Activated naive CD8-positive, alpha-beta T cell treated with anti-CD3 and anti-CD28 coated beads, Interleukin-2, amount 10 ng/mL, durations not matched to agents 7 days and 5 days (primary cell): Measurements from ENCODE around the gene SAXO2. TPM values are rescaled to one million over a fixed set of nuclear protein-coding genes. Genes with fewer than 3 reads are reported as not detected.
A peak's percentile ranks its signal among the peaks of the same experiment; 100 is the strongest.
"Not testable (repeated sequence)": the region's sequence is repeated elsewhere in the genome, so short reads cannot be mapped to it uniquely, and the experiment has no call there.

Experiments
- ATAC-seq: fragments of 150-1000 bp; cut with Tn5 transposase; one replicate; pipeline ENCODE4 v1.10.0; 2021; ENCODE audit warnings: low read depth, moderate library complexity
- POLR2A ChIA-PET: fragments of 350-600 bp; sonication (Branson Sonifier 250); formaldehyde crosslinking; loops from one replicate; lab custom pipeline; 2021; ENCODE audit warnings: antibody characterized with exemption; lab: Charles Lee
- DNase-seq: peaks from one replicate; pipeline ENCODE4 v3.0.0; 2021
- H3K27ac Mint-ChIP-seq: one replicate; pipeline ENCODE4 v1.8.0; 2022; ENCODE audit warnings: mild to moderate bottlenecking, mixed read lengths
- H3K27me3 Mint-ChIP-seq: one replicate; pipeline ENCODE4 v1.8.0; 2022; ENCODE audit warnings: mild to moderate bottlenecking, moderate library complexity, mixed read lengths
- H3K36me3 Mint-ChIP-seq: one replicate; pipeline ENCODE4 v1.8.0; 2021; ENCODE audit warnings: mild to moderate bottlenecking, mixed read lengths
- H3K4me1 Mint-ChIP-seq: one replicate; pipeline ENCODE4 v1.8.0; 2021; ENCODE audit warnings: mixed read lengths
- H3K4me3 Mint-ChIP-seq: one replicate; pipeline ENCODE4 v1.8.0; 2022; ENCODE audit warnings: mild to moderate bottlenecking, moderate library complexity, mixed read lengths
- H3K9me3 Mint-ChIP-seq: one replicate; pipeline ENCODE4 v1.8.0; 2021; ENCODE audit warnings: mixed read lengths
- total RNA-seq, 2 experiments: library from RNA; stranded (reverse); gene quantifications; one replicate each; pipeline ENCODE4 v1.2.3, GENCODE V29; 2021

Gene SAXO2
- total RNA-seq, 2 experiments from 2014 or later = 1.3 to 1.6 TPM

DNA sequence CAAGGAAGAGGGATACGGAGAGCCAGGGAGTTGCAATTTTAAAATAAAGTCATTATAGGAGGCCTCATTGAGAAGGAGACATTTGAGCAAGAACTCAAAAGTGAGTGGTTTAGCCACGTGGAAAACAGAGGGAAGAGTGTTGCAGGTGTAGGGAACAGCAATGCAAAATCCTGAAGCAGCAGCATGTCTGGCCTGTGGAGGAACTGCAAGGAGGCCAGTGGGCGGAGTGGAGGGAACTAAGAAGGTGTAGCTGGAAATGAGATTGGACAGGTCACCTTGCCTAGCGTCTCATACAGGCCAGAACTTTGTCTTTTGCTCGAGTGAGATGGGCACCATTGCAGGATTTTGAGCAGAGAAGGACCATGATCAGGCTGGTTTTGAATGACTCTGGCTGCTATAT is 34.9 kb downstream of the SAXO2 start:
- no peak overlapping the region for H3K4me3 Mint-ChIP-seq
- H3K9me3 Mint-ChIP-seq = no peaks in the 10 kb centered on the region
- peak overlapping the region; percentile 35 for H3K27ac Mint-ChIP-seq
- H3K4me1 Mint-ChIP-seq = peaks cover 20% of the 10 kb centered on the region
- DNase-seq (no peak), ATAC-seq (no peak)
- POLR2A ChIA-PET = no interaction called here
- H3K27me3 Mint-ChIP-seq = no peaks in the 10 kb centered on the region
- H3K36me3 Mint-ChIP-seq = no peaks in the 10 kb centered on the region

DNA sequence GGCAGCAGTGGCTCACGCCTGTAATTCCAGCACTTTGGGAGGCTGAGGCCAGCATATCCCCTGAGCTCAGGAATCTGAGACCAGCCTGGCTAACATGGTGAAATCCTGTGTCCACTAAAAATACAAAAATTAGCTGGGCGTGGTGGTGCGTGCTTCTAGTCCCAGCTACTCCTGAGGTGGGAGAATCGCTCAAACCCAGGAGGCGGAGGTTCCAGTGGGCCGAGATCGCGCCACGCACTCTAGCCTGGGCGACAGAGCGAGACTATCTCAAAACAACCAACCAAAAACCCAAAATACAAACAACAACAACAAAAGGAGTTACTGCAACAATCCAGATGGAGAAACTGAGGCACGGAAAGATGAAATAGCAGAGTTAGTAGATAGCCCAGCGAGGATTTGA is 35.4 kb downstream of the SAXO2 start:
- no peak for DNase-seq
- H3K4me1 Mint-ChIP-seq = peaks cover 20% of the 10 kb centered on the region
- no peak overlapping the region for H3K4me3 Mint-ChIP-seq
- no peaks in the 10 kb centered on the region for H3K9me3 Mint-ChIP-seq
- no peak for ATAC-seq
- H3K27me3 Mint-ChIP-seq = no peaks in the 10 kb centered on the region
- H3K27ac Mint-ChIP-seq = peak overlapping the region; percentile 35
- POLR2A ChIA-PET = no interaction called here
- no peaks in the 10 kb centered on the region for H3K36me3 Mint-ChIP-seq

DNA sequence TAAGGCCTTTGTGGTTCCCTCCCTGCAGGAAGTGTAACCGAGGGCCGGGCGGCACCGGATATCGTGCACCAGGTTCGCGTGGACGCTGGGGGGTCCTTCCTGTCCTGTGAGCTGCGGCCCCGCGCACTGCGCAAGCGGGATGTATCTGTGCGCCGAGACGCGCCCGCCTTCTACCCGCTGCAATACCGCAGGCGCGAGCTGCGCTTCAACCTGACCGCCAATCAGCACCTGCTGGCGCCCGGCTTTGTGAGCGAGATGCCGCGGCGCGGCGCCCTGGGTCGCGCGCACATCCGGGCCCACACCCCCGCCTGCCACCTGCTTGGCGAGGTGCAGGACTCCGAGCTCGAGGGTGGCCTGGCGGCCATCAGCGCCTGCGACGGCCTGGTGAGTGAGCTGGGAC is 35.9 kb downstream of the SAXO2 start:
- H3K27ac Mint-ChIP-seq = peak overlapping the region; percentile 30
- POLR2A ChIA-PET = no interaction called here
- H3K9me3 Mint-ChIP-seq = no peaks in the 10 kb centered on the region
- H3K36me3 Mint-ChIP-seq = no peaks in the 10 kb centered on the region
- ATAC-seq (peak; percentile 97), DNase-seq (peak; percentile 76)
- H3K4me3 Mint-ChIP-seq = peak overlapping the region; percentile 32
- H3K27me3 Mint-ChIP-seq = no peaks in the 10 kb centered on the region
- H3K4me1 Mint-ChIP-seq = peaks cover 20% of the 10 kb centered on the region

DNA sequence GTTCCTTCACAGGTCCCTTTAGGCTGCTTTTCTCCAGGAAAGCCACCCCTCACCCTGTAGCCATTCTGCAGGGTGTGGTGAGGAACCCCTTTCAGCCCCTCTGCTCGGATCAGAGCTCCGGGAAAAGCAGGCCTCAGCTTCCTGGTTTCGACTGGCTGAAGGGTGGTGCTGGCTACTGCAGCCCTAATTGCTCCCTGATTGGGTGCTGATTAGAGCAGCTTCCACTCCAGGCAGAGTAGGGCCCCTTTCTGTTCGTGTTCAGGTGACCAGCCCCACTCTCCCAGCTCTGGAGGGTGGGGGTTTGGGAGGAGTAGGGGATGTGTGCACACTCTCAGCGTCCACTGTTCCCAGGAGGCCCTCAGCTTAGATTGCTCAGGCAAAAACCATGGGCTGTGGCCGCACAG is 36.9 kb downstream of the SAXO2 start:
- H3K9me3 Mint-ChIP-seq, H3K27me3 Mint-ChIP-seq, H3K27ac Mint-ChIP-seq, ATAC-seq, H3K36me3 Mint-ChIP-seq, H3K4me3 Mint-ChIP-seq, DNase-seq: not testable (repeated sequence)
- H3K4me1 Mint-ChIP-seq = peaks cover 20% of the 10 kb centered on the region
- POLR2A ChIA-PET = interaction anchor here (0.8 kb wide), 1 partner anchor 10 kb away, joined by 3 read pairs; no protein-coding TSS in a partner anchor

DNA sequence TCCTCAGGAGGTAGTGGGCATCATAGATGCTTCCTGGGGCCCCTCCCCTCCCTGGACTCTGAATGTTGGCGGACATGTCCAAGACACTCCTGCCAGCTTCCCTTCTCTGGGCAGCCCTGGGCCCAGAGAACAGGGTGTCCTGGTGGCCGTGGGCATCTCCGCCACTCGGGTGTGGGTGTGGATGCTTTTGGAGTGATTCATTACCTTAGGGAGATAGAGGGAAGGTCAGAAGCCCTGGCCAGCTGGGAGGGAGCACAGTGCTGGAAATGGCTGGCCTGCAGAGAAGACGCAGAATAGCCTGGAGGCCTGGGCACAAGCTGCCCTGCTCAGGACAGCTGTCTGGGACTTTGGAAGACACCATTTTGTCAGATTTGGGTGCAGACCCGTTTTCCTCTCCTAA is 37.7 kb downstream of the SAXO2 start:
- not testable (repeated sequence) for H3K27ac Mint-ChIP-seq, H3K27me3 Mint-ChIP-seq, H3K36me3 Mint-ChIP-seq, H3K9me3 Mint-ChIP-seq, H3K4me3 Mint-ChIP-seq, DNase-seq, ATAC-seq
- POLR2A ChIA-PET = interaction anchor here (0.8 kb wide), 1 partner anchor 9 kb away, joined by 3 read pairs; no protein-coding TSS in a partner anchor
- peaks cover 20% of the 10 kb centered on the region for H3K4me1 Mint-ChIP-seq

DNA sequence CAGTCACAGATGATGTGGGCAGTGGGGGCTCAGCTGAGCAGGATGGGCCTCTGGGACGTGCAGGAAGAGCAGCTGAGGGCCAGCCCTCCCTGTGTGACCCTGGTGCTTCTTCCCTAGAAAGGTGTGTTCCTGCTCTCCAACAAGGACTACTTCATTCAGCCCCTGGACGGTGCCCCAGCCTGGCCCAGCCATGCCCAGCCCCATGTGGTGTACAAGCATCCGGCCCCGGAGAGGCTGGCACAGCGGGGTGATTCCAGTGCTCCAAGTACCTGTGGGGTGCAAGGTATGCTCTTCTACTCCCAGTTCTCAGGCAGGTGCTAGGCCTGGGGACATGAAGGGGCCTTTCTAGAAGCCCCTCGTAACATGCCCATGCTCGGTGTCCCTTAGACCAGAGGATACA is 38.3 kb downstream of the SAXO2 start:
- H3K36me3 Mint-ChIP-seq = no peaks in the 10 kb centered on the region
- no peak overlapping the region for H3K27ac Mint-ChIP-seq
- POLR2A ChIA-PET = no interaction called here
- no peaks in the 10 kb centered on the region for H3K9me3 Mint-ChIP-seq
- no peak for ATAC-seq
- no peak for DNase-seq
- H3K4me1 Mint-ChIP-seq = peaks cover 20% of the 10 kb centered on the region
- no peaks in the 10 kb centered on the region for H3K27me3 Mint-ChIP-seq
- H3K4me3 Mint-ChIP-seq = no peak overlapping the region

DNA sequence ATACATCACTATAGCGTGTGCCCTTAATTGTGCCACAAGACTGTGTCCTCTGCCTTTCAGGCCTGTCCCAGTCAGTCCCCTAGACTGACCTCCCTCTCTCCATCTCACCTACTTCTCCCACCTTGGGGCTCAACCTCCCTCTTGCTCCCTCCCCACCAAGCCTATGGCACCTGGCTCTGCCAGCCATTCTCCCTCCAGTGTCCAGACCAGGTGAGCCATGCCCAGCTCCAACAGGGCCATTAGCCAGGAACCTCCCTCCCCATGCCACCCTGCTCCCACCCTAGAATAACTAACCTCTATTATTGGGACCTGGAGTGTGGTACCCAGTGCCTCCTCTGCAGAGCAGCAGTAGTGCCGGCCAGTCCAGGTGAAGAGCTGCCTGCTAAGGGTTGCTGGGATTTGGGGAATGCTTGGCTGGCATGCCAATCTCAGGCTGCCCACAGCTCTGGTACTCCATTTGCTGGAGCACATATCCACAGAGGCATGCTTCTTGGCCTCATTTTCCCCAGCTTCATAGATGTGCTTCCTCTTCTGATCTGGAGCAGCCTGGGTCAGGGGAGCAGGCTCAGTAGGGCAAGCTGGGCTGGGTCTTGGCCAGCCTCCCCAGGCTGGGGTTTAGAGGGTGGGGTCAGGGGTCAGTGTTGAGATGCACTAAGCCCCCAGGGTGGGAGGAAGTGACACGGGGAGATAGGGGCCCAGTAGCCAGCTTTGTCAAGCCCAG is 38.8 kb downstream of the SAXO2 start:
- Mint-ChIP-seq H3K27ac (no peak overlapping the region), H3K4me1 (peaks cover 20% of the 10 kb centered on the region), H3K27me3 (no peaks in the 10 kb centered on the region), H3K9me3 (no peaks in the 10 kb centered on the region), H3K36me3 (no peaks in the 10 kb centered on the region), H3K4me3 (no peak overlapping the region)
- no peak for DNase-seq
- POLR2A ChIA-PET = no interaction called here
- no peak for ATAC-seq

DNA sequence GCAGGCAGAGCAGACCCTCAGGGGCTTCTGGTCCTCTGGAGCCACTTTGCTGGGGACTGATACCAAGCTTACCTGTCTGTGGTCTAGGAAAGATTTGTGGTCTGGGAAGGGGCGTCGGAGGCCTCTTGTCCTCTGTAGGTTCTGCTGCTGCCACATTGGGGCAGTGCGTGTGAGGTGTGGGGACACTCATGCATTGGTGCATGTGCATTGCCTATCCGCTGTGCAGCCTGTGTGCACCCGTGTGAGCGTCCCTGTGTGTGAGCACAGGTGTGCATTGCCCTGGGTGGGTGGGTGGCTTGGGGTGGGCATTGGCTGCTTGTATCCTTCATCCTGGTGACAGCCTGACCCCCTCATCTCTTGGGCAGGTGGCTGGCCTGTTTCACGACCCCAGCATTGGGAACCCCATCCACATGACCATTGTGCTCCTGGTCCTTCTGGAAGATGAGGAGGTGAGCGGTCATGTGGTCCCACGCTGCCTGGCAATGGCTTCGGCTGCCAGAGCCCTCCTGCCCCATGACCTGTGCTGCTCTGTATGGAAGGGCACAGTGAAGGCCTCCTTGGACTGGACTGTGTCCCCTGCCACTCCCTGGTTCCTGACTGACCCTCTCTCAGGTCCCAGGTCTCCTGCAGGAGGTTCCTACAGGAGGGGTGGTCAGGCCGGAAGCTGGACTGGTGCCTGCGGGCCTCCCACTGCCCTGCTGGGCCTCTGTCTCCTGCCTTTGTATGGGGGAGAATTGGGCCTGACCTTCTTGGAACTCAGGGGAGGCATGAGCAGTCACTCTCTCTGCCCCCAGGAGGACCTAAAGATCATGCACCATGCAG is 41.5 kb downstream of the SAXO2 start:
- H3K4me3 Mint-ChIP-seq = no peak overlapping the region
- H3K9me3 Mint-ChIP-seq = no peaks in the 10 kb centered on the region
- no peaks in the 10 kb centered on the region for H3K27me3 Mint-ChIP-seq
- ATAC-seq = no peak
- POLR2A ChIA-PET = no interaction called here
- H3K27ac Mint-ChIP-seq = no peak overlapping the region
- H3K4me1 Mint-ChIP-seq = peaks cover 2% of the 10 kb centered on the region
- DNase-seq = no peak
- H3K36me3 Mint-ChIP-seq = no peaks in the 10 kb centered on the region

DNA sequence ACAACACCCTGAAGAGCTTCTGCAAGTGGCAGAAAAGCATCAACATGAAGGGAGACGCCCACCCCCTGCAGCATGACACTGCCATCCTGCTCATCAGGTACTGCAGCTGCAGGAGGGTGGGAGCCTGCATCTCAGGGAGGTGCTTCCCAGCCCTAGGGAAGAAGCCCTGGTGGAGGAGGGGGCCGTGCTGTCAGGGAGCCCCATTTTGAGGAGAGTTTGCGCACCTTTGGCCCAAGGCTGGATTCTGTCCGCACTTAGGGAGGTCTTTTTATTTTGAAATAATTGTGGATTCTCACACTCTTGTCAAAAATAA is 42.1 kb downstream of the SAXO2 start:
- H3K27ac Mint-ChIP-seq = no peak overlapping the region

DNA sequence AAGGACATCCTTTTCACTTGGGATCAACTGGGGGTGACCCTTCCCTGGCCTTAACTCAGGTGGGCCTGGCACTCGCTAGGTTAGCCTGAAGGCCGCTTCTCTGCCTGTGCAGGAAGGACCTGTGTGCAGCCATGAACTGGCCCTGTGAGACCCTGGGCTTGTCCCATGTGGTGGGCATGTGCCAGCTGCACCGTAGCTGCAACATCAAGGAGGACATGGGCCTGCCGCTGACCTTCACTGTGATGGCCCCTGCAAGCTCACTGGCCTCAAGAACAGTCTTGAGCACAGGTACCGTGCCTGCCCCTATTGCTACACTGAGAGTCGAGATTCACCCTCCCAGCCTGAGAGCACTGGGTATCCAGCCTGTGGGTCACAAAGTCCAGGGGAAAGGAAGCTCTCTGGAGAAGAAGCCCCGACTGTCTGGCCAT is 43.0 kb downstream of the SAXO2 start:
- Mint-ChIP-seq H3K36me3 (peaks cover 4% of the 10 kb centered on the region), H3K4me1 (no peaks in the 10 kb centered on the region), H3K4me3 (no peak overlapping the region), H3K27me3 (no peaks in the 10 kb centered on the region), H3K27ac (no peak overlapping the region), H3K9me3 (peaks cover 2% of the 10 kb centered on the region)
- ATAC-seq (no peak), DNase-seq (no peak)
- POLR2A ChIA-PET = no interaction called here

More for the DNA sequence above, 42.1 kb downstream of the SAXO2 start:
- Mint-ChIP-seq H3K9me3 (no peaks in the 10 kb centered on the region), H3K27me3 (no peaks in the 10 kb centered on the region), H3K4me1 (no peaks in the 10 kb centered on the region), H3K4me3 (no peak overlapping the region), H3K36me3 (peaks cover under 1% of the 10 kb centered on the region)
- no peak for ATAC-seq
- POLR2A ChIA-PET = no interaction called here
- no peak for DNase-seq

DNA sequence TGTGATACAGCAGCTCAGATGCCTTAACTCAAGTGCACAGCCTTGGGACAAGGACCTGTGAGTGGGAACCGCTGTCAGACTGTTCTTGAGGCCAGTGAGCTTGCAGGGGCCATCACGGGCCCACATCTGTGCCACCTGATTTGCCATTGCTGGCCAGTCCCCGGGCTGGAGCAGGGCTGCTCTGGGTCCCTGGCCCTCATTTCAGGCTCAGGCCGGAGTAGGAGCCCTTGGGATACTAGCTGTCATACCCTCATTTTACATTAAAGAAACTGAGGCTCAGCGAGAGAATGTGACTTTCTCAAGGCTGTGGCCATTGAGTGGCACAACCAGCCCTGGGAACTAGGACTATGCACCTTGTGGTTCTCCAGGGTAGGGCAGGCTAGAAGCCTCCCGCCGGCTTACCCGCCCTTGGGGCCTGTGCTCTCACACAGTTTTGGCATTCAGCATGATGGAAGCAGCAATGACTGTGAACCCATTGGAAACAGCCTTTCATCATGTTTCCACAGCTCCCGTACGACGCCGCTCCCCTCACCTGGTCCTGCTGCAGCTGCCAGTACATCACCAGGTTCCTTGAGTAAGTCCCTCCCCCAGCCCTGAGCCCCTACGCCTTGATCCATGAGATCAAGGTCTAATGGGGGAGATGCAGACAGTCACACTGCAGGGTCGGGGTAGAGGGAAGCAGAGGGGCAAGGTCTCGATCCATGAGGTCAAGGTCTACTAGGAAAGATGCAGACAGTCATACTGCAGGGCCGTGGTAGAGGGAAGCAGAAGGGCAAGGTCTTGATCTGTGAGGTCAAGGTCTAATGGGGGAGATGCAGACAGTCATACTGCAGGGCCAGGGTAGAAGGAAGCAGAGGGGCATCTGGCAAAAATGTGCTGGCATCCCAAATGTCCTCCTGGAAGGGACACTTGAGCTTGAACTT is 44.4 kb downstream of the SAXO2 start:
- Mint-ChIP-seq H3K27me3 (peaks cover 6% of the 10 kb centered on the region), H3K9me3 (peaks cover 2% of the 10 kb centered on the region), H3K27ac (no peak overlapping the region), H3K4me3 (no peak overlapping the region), H3K36me3 (peaks cover 5% of the 10 kb centered on the region), H3K4me1 (peaks cover 1% of the 10 kb centered on the region)
- POLR2A ChIA-PET = no interaction called here
- DNase-seq (no peak), ATAC-seq (no peak)

DNA sequence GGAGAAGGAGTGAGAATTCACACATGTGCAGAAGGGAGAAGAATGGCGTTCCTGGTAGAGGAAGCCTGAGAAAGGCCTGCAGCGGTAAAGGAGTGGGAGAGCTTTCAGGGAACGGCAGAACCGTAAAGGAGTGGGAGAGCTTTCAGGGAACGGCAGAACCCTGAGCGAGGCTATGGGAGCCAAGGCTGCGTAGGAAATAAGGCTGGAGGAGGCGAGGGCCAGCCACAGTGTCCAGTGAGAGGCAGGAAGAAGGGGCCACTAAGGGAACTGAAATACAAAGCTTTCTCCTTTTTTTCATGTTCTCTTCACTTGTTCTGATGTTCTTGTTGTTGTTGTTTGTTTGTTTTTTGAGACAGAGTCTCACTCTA is 45.1 kb downstream of the SAXO2 start:
- ATAC-seq = no peak
- Mint-ChIP-seq H3K4me1 (peaks cover 1% of the 10 kb centered on the region), H3K4me3 (no peak overlapping the region), H3K27ac (no peak overlapping the region), H3K27me3 (peaks cover 6% of the 10 kb centered on the region), H3K9me3 (peaks cover 2% of the 10 kb centered on the region), H3K36me3 (peaks cover 5% of the 10 kb centered on the region)
- POLR2A ChIA-PET = no interaction called here
- no peak for DNase-seq

DNA sequence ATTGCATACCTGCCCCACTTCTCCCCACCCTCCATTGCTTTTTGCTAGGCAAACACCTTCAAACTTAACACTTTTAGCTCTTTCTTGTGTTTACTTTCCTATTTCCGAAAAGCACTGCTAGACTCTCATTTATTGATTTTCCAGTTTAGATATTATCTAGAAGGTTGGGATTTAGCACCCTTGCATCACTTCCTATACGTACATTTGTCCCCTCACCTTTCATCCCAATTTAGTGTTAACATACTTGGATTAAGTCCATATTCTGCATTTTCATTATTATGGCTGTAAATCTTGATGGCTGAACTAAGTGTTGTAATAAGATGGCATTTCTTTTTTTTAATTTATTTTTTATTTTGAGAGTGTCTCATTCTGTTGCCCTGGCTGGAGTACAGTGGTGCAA is 47.2 kb downstream of the SAXO2 start:
- H3K36me3 Mint-ChIP-seq = peaks cover 5% of the 10 kb centered on the region
- ATAC-seq (no peak), DNase-seq (no peak)
- peaks cover 1% of the 10 kb centered on the region for H3K4me1 Mint-ChIP-seq
- H3K4me3 Mint-ChIP-seq = no peak overlapping the region
- POLR2A ChIA-PET = interaction anchor here (0.7 kb wide), 1 partner anchor 10 kb away, joined by 3 read pairs; no protein-coding TSS in a partner anchor
- peaks cover 6% of the 10 kb centered on the region for H3K27me3 Mint-ChIP-seq
- no peak overlapping the region for H3K27ac Mint-ChIP-seq
- peaks cover 2% of the 10 kb centered on the region for H3K9me3 Mint-ChIP-seq
